A673 (cell line): ENCODE results near the gene TSR1. TPM values are rescaled to one million over a fixed set of nuclear protein-coding genes. Genes with fewer than 3 reads are reported as not detected.

Experiments
- BruUV-seq: library from RNA; stranded (reverse); fragments of 400-500 nt; replicated peaks from 2 replicates; lab custom pipeline; 2021; lab: Mats Ljungman, UMichigan
- CTCF ChIA-PET: fragments of 300-600 bp; sonication (Branson Sonifier 250); formaldehyde crosslinking; loops from one replicate; lab custom pipeline; 2022; ENCODE audit warnings: antibody characterized with exemption; lab: Charles Lee
- POLR2A ChIA-PET: fragments of 300-600 bp; sonication (Branson Sonifier 250); formaldehyde crosslinking; loops from one replicate; lab custom pipeline; 2022; ENCODE audit warnings: antibody characterized with exemption; ENCODE audit not compliant: low non-redundant PET; lab: Charles Lee
- DNase-seq: peaks from one replicate; pipeline ENCODE4 v3.0.0-alpha.2; 2015; ENCODE audit warnings: low spot score
- H3K27ac ChIP-seq: fragments of 200-600 bp; sonication (generic); 2 replicates; pipeline ENCODE4 v1.5.1; 2016; ENCODE audit warnings: mixed run types, low read depth, mild to moderate bottlenecking, mixed read lengths, antibody characterized with exemption, low read length; ENCODE audit not compliant: poor library complexity, severe bottlenecking
- H3K27me3 ChIP-seq: fragments of 200-600 bp; sonication (generic); replicated peaks from 2 replicates; pipeline ENCODE4 v1.6.1; 2017; ENCODE audit warnings: mixed run types, low read depth, mild to moderate bottlenecking, mixed read lengths, antibody characterized with exemption, low read length; ENCODE audit not compliant: insufficient read depth, poor library complexity
- H3K36me3 ChIP-seq: fragments of 200-600 bp; sonication (generic); 2 replicates; pipeline ENCODE4 v1.6.1; 2016; ENCODE audit warnings: mixed run types, mild to moderate bottlenecking, mixed read lengths, antibody characterized with exemption, low read length; ENCODE audit not compliant: insufficient read depth, poor library complexity, severe bottlenecking
- H3K4me1 ChIP-seq: fragments of 200-600 bp; sonication (generic); 2 replicates; pipeline ENCODE4 v1.6.1; 2017; ENCODE audit warnings: mixed run types, mild to moderate bottlenecking, mixed read lengths, antibody characterized with exemption, low read length; ENCODE audit not compliant: insufficient read depth, poor library complexity, severe bottlenecking
- H3K4me3 ChIP-seq: fragments of 200-600 bp; sonication (generic); 2 replicates; pipeline ENCODE4 v1.5.1; 2016; ENCODE audit warnings: low read depth, mixed run types, mild to moderate bottlenecking, mixed read lengths, low read length; ENCODE audit not compliant: poor library complexity, severe bottlenecking
- H3K9me3 ChIP-seq: fragments of 200-600 bp; sonication (generic); 2 replicates; pipeline ENCODE4 v1.6.1; 2016; ENCODE audit warnings: mixed run types, low read depth, mild to moderate bottlenecking, mixed read lengths, antibody characterized with exemption, low read length; ENCODE audit not compliant: poor library complexity, severe bottlenecking
- EZH2 ChIP-seq: fragments of 200-600 bp; sonication (generic); IDR thresholded peaks from 2 replicates; pipeline ENCODE4 v1.6.1; 2017; ENCODE audit warnings: borderline replicate concordance, low read depth, mild to moderate bottlenecking, mixed read lengths, antibody characterized with exemption, low read length; ENCODE audit not compliant: poor library complexity, severe bottlenecking
- intact Hi-C: fragments of 100-400 bp; cut with micrococcal nuclease; formaldehyde crosslinking; loops from one replicate; pipeline ENCODE4 v1.10.0; 2022; ENCODE audit not compliant: unreplicated experiment
- total RNA-seq: library from RNA; stranded (reverse); gene quantifications from 2 replicates; pipeline ENCODE4 v1.2.3, GENCODE V29; 2021
- TF ChIP-seq, protein P1 (sequence below): fragments of 300-800, 200-600 bp; sonication (generic); conservative IDR thresholded peaks from 2 replicates; pipeline ENCODE4 v1.5.1; 2017; ENCODE audit warnings: low read depth, mild to moderate bottlenecking, antibody characterized with exemption, low read length, moderate library complexity, mixed read lengths

Gene TSR1
- total RNA-seq, 1 experiment from 2014 or later: 91.0 TPM

DNA sequence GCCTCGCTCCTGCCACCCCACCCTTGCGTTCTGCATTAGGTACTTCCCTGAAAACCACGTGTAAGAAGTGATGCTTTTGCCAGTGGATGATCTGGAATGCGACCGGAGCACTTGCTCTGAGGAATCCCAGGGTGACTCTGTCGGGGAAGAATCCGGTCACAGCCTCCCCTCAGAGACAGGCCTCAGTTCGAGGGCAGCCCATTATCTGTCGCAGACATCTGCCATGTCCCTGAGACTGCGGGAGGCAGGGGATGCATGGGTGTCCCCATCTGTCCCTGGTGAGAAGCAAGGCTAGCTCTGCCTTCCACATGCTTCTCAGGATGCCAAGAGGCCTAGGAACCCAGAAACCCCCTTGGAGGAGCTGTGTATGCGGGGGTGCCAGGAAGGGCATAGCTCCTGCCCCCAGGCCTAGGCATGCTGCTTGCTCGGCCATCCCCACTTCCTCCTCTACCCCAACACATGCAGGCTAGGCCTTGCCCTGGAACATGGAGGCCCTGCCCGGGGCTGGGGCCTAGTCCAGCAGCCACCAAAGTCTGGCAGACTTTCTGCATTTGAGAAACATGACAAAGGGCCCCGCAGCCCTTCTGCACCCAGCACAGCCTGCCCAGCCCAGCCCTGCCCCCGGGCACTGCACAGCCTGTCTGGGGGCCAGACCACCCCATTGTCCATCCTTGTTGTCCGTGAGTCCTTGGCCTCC is 44.1 kb upstream of the TSR1 start:
- no peaks in the 10 kb centered on the region for H3K9me3 ChIP-seq
- CTCF ChIA-PET: interaction anchor here (3.5 kb wide), 1 partner anchor 36 kb away, joined by 79 read pairs; no protein-coding TSS in a partner anchor
- no peak for TF ChIP-seq EZH2
- TF ChIP-seq, protein P1, sequence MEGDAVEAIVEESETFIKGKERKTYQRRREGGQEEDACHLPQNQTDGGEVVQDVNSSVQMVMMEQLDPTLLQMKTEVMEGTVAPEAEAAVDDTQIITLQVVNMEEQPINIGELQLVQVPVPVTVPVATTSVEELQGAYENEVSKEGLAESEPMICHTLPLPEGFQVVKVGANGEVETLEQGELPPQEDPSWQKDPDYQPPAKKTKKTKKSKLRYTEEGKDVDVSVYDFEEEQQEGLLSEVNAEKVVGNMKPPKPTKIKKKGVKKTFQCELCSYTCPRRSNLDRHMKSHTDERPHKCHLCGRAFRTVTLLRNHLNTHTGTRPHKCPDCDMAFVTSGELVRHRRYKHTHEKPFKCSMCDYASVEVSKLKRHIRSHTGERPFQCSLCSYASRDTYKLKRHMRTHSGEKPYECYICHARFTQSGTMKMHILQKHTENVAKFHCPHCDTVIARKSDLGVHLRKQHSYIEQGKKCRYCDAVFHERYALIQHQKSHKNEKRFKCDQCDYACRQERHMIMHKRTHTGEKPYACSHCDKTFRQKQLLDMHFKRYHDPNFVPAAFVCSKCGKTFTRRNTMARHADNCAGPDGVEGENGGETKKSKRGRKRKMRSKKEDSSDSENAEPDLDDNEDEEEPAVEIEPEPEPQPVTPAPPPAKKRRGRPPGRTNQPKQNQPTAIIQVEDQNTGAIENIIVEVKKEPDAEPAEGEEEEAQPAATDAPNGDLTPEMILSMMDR: no peak
- no peak overlapping the region for H3K27ac ChIP-seq
- no peak overlapping the region for H3K4me3 ChIP-seq
- POLR2A ChIA-PET: no interaction called here
- H3K36me3 ChIP-seq: peaks cover 30% of the 10 kb centered on the region
- intact Hi-C loops: loop anchor here (10.0 kb wide), 1 partner anchor 304 kb away; no protein-coding TSS in a partner anchor
- H3K4me1 ChIP-seq: no peaks in the 10 kb centered on the region
- H3K27me3 ChIP-seq: no peaks in the 10 kb centered on the region
- DNase-seq: no peak
- TSS peak; percentile 57 for BruUV-seq

DNA sequence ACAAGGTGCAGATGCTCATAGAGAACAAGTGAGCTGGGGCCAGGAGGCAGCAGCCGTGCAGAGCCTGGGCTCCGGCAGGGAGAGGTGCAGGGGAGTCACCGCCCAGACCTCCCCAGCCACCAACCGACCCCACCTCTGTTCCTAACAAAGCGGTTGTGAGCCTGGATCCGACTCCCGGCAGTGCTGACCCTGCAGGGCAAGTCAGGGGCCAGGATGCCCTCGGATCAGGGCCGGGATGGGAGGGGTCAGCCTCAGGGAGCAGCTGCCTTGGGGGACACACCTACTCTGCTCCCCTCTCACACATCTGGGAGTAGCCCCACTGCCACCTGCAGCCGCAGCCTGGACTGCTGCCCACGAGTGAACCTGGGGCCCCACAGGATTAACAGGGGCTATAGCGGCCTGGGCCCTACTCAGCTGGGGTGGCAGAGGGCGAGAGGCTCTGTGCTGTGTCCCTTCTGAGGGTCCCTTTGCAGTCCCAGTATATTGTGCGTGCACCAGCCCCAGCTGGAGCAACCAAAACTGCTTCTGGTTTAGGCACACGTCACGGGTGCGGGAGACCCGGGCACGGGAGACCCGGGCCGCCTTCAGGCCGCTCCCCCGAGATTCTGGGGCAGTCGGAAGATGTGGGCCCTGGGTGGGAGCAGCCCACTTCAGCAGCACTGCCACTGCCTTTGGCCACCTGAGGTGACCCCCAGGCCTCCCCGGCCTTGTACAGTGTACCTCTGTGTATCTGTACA is 43.4 kb upstream of the TSR1 start:
- Histone ChIP-seq H3K36me3 (peaks cover 37% of the 10 kb centered on the region), H3K27ac (no peak overlapping the region), H3K4me3 (no peak overlapping the region), H3K27me3 (no peaks in the 10 kb centered on the region), H3K4me1 (no peaks in the 10 kb centered on the region), H3K9me3 (no peaks in the 10 kb centered on the region)
- no peak for DNase-seq
- ChIA-PET POLR2A (no interaction called here), CTCF (interaction anchor here (0.5 to 1.1 kb wide), 2 partner anchors 27 to 36 kb away, joined by 3 to 4 read pairs; no protein-coding TSS in a partner anchor)
- TF ChIP-seq EZH2: no peak
- TF ChIP-seq, protein P1: no peak
- intact Hi-C loops: loop anchor here (10.0 kb wide), 1 partner anchor 305 kb away; no protein-coding TSS in a partner anchor
- no TSS peak for BruUV-seq

DNA sequence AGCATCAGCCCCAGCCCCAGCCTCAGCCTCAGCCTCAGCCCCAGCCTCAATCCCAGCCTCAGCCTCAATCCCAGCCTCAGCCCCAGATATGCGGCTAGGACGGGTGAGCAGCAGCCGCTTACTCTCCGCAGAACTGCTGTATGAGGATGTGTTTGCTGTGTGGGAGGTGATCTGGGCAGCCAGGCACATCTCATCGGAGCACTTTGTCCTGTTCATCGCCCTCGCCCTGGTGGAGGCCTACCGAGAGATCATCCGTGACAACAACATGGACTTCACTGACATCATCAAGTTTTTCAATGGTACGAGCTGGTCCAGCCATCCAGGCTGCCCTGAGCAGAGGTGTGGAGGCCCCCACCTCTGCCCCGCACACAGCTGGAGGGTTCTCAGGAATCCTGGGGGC is 42.6 kb upstream of the TSR1 start:
- intact Hi-C loops: no loop called here
- no peak for TF ChIP-seq EZH2
- TF ChIP-seq, protein P1: no peak
- Histone ChIP-seq H3K4me3 (no peak overlapping the region), H3K4me1 (no peaks in the 10 kb centered on the region), H3K27ac (no peak overlapping the region), H3K9me3 (no peaks in the 10 kb centered on the region), H3K36me3 (peaks cover 39% of the 10 kb centered on the region), H3K27me3 (no peaks in the 10 kb centered on the region)
- BruUV-seq: no TSS peak
- POLR2A ChIA-PET: no interaction called here
- CTCF ChIA-PET: interaction anchor here (1.1 kb wide), 1 partner anchor 37 kb away, joined by 4 read pairs; no protein-coding TSS in a partner anchor
- no peak for DNase-seq
